K562 (cell line): Measurements from ENCODE around the gene ZDHHC6. TPM values are rescaled to one million over a fixed set of nuclear protein-coding genes. Genes with fewer than 3 reads are reported as not detected.

Experiments
- ATAC-seq: fragments of 200-7000 bp; cut with Tn5 transposase; 3 replicates; pipeline ENCODE4 v1.9.1; 2020; ENCODE audit warnings: moderate library complexity
- BruUV-seq: library from RNA; stranded (reverse); fragments of 400-500 nt; replicated peaks from 2 replicates; lab custom pipeline; 2021; lab: Mats Ljungman, UMichigan
- CTCF ChIA-PET: fragments of 300-600 bp; formaldehyde crosslinking; extraction: SDS; loops from one replicate; lab custom pipeline; 2021; ENCODE audit warnings: low intra/inter-chr PET ratio; lab: Yijun Ruan, JAX
- POLR2A ChIA-PET: fragments of 300-600, 350-650 bp; sonication (Branson Sonifier 250); formaldehyde crosslinking; extraction: SDS; loops from one replicate; lab custom pipeline; 2021; ENCODE audit warnings: antibody characterized with exemption, inconsistent platforms; lab: Yijun Ruan, JAX
- DNase-seq, 4 experiments: peaks; one replicate each; pipeline versions ENCODE4 v3.0.0 to v3.0.0-alpha.2; 2011 to 2018; ENCODE audit warnings: low spot score in 3 of 4, mixed read lengths in 3 of 4; ENCODE audit errors: extremely low read depth in 1 of 4
- FAIRE-seq: peaks from 2 replicates; lab custom pipeline; 2011; peaks lifted over from hg19 to GRCh38; lab: Jason Lieb, UNC
- H2AFZ ChIP-seq: 2 replicates; pipeline ENCODE4 v1.6.0; 2011; ENCODE audit warnings: low read depth, low read length, control low read depth, inconsistent platforms
- H3K27ac ChIP-seq: fragments of 200-600 bp; 3 replicates; pipeline ENCODE4 v1.8.0; 2011; ENCODE audit warnings: low read depth, mild to moderate bottlenecking, control low read depth, inconsistent platforms, low read length, moderate library complexity, mixed read lengths; ENCODE audit errors: extremely low read depth
- H3K27me3 ChIP-seq, 2 experiments: fragments of 300-600 bp in 1 of 2; 2 replicates in 1 of 2; 3 replicates in 1 of 2; pipeline versions ENCODE4 v1.6.0 to v1.8.0; 2011; ENCODE audit warnings: inconsistent platforms in 2 of 2, low read length in 2 of 2, mild to moderate bottlenecking in 1 of 2, mixed read lengths in 1 of 2, moderate library complexity in 1 of 2; ENCODE audit not compliant: control insufficient read depth in 2 of 2, insufficient read depth in 2 of 2
- H3K36me3 ChIP-seq: fragments of 300-600 bp; 3 replicates; pipeline ENCODE4 v1.8.0; 2011; ENCODE audit warnings: mild to moderate bottlenecking, low read length, inconsistent platforms; ENCODE audit not compliant: control insufficient read depth, insufficient read depth
- H3K4me1 ChIP-seq, 2 experiments: fragments of 200-600 bp in 1 of 2; replicated peaks in 1 of 2; 2 replicates in 1 of 2; 3 replicates in 1 of 2; pipeline versions ENCODE4 v1.5.1 to v1.8.0; 2011; ENCODE audit warnings: inconsistent platforms in 2 of 2, low read length in 2 of 2, mild to moderate bottlenecking in 1 of 2, mixed read lengths in 1 of 2, moderate library complexity in 1 of 2; ENCODE audit not compliant: control insufficient read depth in 2 of 2, insufficient read depth in 2 of 2
- H3K4me2 ChIP-seq: 2 replicates; pipeline ENCODE4 v1.6.1; 2011; ENCODE audit warnings: low read length, control low read depth, inconsistent platforms, mixed read lengths; ENCODE audit not compliant: insufficient read depth
- H3K4me3 ChIP-seq: fragments of 200-600 bp; sonication (generic), shearing (Covaris generic); 2 replicates; pipeline ENCODE4 v1.5.1; 2016; ENCODE audit warnings: control low read depth, inconsistent platforms
- H3K79me2 ChIP-seq: fragments of 200-600 bp; 3 replicates; pipeline ENCODE4 v1.8.0; 2011; ENCODE audit warnings: low read length, inconsistent platforms; ENCODE audit not compliant: control insufficient read depth, insufficient read depth
- H3K9ac ChIP-seq, 2 experiments: 2 replicates each; pipeline versions ENCODE4 v1.6.0 to v1.6.1; 2011; ENCODE audit warnings: low read depth in 2 of 2, low read length in 2 of 2, control low read depth in 1 of 2, inconsistent platforms in 1 of 2, mild to moderate bottlenecking in 1 of 2, mixed read lengths in 1 of 2; ENCODE audit not compliant: insufficient read depth in 1 of 2
- H3K9me1 ChIP-seq: one replicate; pipeline ENCODE4 v1.6.0; 2011; ENCODE audit warnings: inconsistent platforms, mild to moderate bottlenecking, low read length, moderate library complexity; ENCODE audit not compliant: control insufficient read depth, insufficient read depth
- H3K9me3 ChIP-seq: replicated peaks from 2 replicates; pipeline ENCODE4 v1.5.1; 2011; ENCODE audit warnings: low read depth, low read length, inconsistent platforms; ENCODE audit not compliant: control insufficient read depth, insufficient read depth
- H4K20me1 ChIP-seq: replicated peaks from 2 replicates; pipeline ENCODE4 v1.6.1; 2011; ENCODE audit warnings: low read length, inconsistent platforms, mixed read lengths; ENCODE audit not compliant: control insufficient read depth, insufficient read depth
- CHD1 ChIP-seq: fragments of 200-600 bp; sonication (generic); IDR thresholded peaks from one replicate; pipeline ENCODE4 v1.6.1; 2012; ENCODE audit warnings: mild to moderate bottlenecking, moderate library complexity, low read length, inconsistent platforms
- CREB1 ChIP-seq, 2 experiments: sonication (generic) in 1 of 2; formaldehyde crosslinking in 1 of 2; IDR thresholded peaks; 2 replicates each; pipeline versions ENCODE4 v1.6.1 to v1.8.0; 2012 to 2022; ENCODE audit warnings: inconsistent platforms in 1 of 2, mild to moderate bottlenecking in 1 of 2, missing genetic modification reagents in 1 of 2, moderate library complexity in 1 of 2
- DMBX1 ChIP-seq: fragments of 250-450 bp; sonication (Bioruptor Pico); IDR thresholded peaks from 2 replicates; pipeline ENCODE4 v1.8.0; 2022; ENCODE audit warnings: inconsistent platforms, mild to moderate bottlenecking, moderate library complexity, borderline replicate concordance
- KDM1A ChIP-seq, 2 experiments: fragments of 450-650 bp; IDR thresholded peaks; 2 replicates each; pipeline ENCODE4 v1.6.1; 2016; ENCODE audit warnings: mild to moderate bottlenecking in 2 of 2
- MEIS2 ChIP-seq: fragments of 450-650 bp; IDR thresholded peaks from 2 replicates; pipeline ENCODE4 v1.6.1; 2014; ENCODE audit warnings: mild to moderate bottlenecking; ENCODE audit not compliant: partially characterized antibody
- POLR2AphosphoS5 ChIP-seq: IDR thresholded peaks from 2 replicates; pipeline ENCODE4 v1.6.1; 2011; ENCODE audit warnings: mild to moderate bottlenecking, low read depth, low read length, moderate library complexity; ENCODE audit not compliant: control insufficient read depth, insufficient read depth
- RFX5 ChIP-seq: IDR thresholded peaks from 2 replicates; pipeline ENCODE4 v1.6.1; 2011; ENCODE audit warnings: low read depth, mild to moderate bottlenecking, improper control_type of control experiment, low read length
- TCFL5 ChIP-seq: fragments of 250-450 bp; sonication (Bioruptor Pico); conservative IDR thresholded peaks from 2 replicates; pipeline ENCODE4 v1.6.1; 2021; ENCODE audit warnings: mild to moderate bottlenecking, moderate library complexity, matching md5 sums
- WHSC1 ChIP-seq: IDR thresholded peaks from one replicate; pipeline ENCODE4 v1.6.1; 2012; ENCODE audit warnings: low read length, control low read depth, inconsistent platforms
- ZNF41 ChIP-seq: fragments of 250-450 bp; sonication (Bioruptor Pico); conservative IDR thresholded peaks from 2 replicates; pipeline ENCODE4 v1.4.0; 2020; ENCODE audit warnings: mild to moderate bottlenecking
- ZNF431 ChIP-seq: sonication (generic); formaldehyde crosslinking; IDR thresholded peaks from 2 replicates; pipeline ENCODE4 v1.8.0; 2022; ENCODE audit warnings: mild to moderate bottlenecking, missing genetic modification reagents
- ZNF444 ChIP-seq: fragments of 250-450 bp; sonication (Bioruptor Pico); IDR thresholded peaks from 2 replicates; pipeline ENCODE4 v1.4.0; 2020; ENCODE audit warnings: mild to moderate bottlenecking, moderate library complexity
- WGBS: fragments of 100-300 bp; shearing (Covaris generic); methylation state at CpG from one replicate; pipeline ENCODE4 v1.1.6; 2016; ENCODE audit warnings: low coverage, mixed read lengths; ENCODE audit not compliant: insufficient coverage; ENCODE audit errors: missing lambda C conversion rate; 5-methylcytosine and 5-hydroxymethylcytosine counted together
- in situ Hi-C: fragments of 300-500 bp; cut with MboI; formaldehyde crosslinking; loops from 4 replicates; pipeline ENCODE4 v1.15.0; 2018; ENCODE audit warnings: inconsistent platforms, mixed read lengths
- intact Hi-C: fragments of 100-400 bp; cut with micrococcal nuclease; formaldehyde crosslinking; loops from 2 replicates; pipeline ENCODE4 v1.14.2; 2022
- polyA plus RNA-seq, 8 experiments: library from polyadenylated mRNA; depleted of rRNA in 4 of 8; stranded (reverse) in 5 of 8; unstranded in 3 of 8; fragments of >200 nt; fragmentation: Nextera tagmentation in 2 of 8; fragmentation: Illumina TruSeq in 1 of 8; extraction: Ambion mirVana in 2 of 8; extraction: Trizol in 1 of 8; gene quantifications; 2 replicates each; pipeline versions ENCODE4 v1.2.1 to v1.2.3, GENCODE V29; 2011 to 2014; ENCODE audit warnings: inconsistent platforms in 1 of 8, missing spikeins in 1 of 8
- total RNA-seq, 7 experiments: library from RNA; depleted of rRNA in 6 of 7; stranded (reverse); fragments of >200 nt in 6 of 7; fragmentation: Illumina TruSeq in 2 of 7; extraction: Trizol in 2 of 7; gene quantifications; 2 replicates each; pipeline versions ENCODE4 v1.2.1 to v1.2.3, GENCODE V29; 2011 to 2021; ENCODE audit warnings: low replicate concordance in 1 of 7
- TF ChIP-seq, protein P1 (sequence below): fragments of 450-650 bp; IDR thresholded peaks from 2 replicates; pipeline ENCODE4 v1.6.1; 2016; ENCODE audit warnings: antibody characterized with exemption
- TF ChIP-seq, protein P2 (sequence below): sonication (generic); formaldehyde crosslinking; IDR thresholded peaks from 2 replicates; pipeline ENCODE4 v1.8.0; 2022; ENCODE audit warnings: mild to moderate bottlenecking, missing genetic modification reagents, borderline replicate concordance
- TF ChIP-seq, protein P3 (sequence below): fragments of 450-650 bp; IDR thresholded peaks from 2 replicates; pipeline ENCODE4 v1.6.1; 2014; ENCODE audit warnings: low read depth, mild to moderate bottlenecking, moderate library complexity, borderline replicate concordance
- TF ChIP-seq, protein P4 (sequence below): sonication (generic); formaldehyde crosslinking; IDR thresholded peaks from 2 replicates; pipeline ENCODE4 v1.8.0; 2022; ENCODE audit warnings: missing genetic modification reagents, mild to moderate bottlenecking, borderline replicate concordance

ZDHHC6 gene
- total and polyA plus RNA-seq, 9 of the 15 experiments (the other 6 are each of a cell fraction or from before 2014, with no cell fraction given) = 13.6 to 30.5 (median 21.5) TPM

DNA sequence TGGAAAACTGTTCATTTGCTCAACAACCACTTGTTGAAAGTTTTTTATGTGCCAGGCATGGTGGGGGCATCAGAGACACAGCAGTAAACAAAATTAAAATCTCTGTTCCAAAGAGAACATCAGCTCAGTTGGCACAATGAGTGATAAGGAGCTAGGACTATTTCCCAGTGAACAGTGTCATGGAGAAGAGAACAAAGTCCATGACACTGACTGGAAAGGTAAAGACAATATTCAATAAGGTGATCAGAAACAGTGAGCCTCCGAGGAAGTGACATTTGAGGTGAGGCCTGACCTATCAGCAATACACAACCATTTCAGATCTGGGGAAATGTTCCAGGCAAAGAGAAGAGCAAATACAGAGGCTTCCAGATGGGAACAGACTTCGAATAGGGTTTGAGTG lies 58.2 kb downstream of the ZDHHC6 start:
- Histone ChIP-seq H3K36me3 (no peaks in the 10 kb centered on the region), H2AFZ (no peak overlapping the region), H3K4me1 (peaks cover 0 to 3% of the 10 kb centered on the region in 2 experiments; a peak in 3 of 5 replicates), H3K9me1 (no peaks in the 10 kb centered on the region), H3K4me3 (no peak overlapping the region), H3K9ac (no peak overlapping the region), H3K27me3 (no peaks in the 10 kb centered on the region), H3K79me2 (no peaks in the 10 kb centered on the region), H3K4me2 (no peak overlapping the region), H3K9me3 (no peaks in the 10 kb centered on the region), H3K27ac (no peak overlapping the region), H4K20me1 (no peaks in the 10 kb centered on the region)
- intact Hi-C loops = no loop called here
- WGBS = 0% methylated on average over 2 of the region's 2 CpGs
- in situ Hi-C loops = no loop called here
- FAIRE-seq (no peak), DNase-seq (no peak), ATAC-seq (no peak)
- BruUV-seq = no TSS peak
- CTCF ChIA-PET = no interaction called here
- POLR2A ChIA-PET = no interaction called here
- TF ChIP-seq ZNF41 (CRISPR knock-in tag) = no peak
- TF ChIP-seq ZNF444 (CRISPR knock-in tag) = no peak
- TF ChIP-seq TCFL5 (CRISPR knock-in tag) = no peak
- TF ChIP-seq RFX5 = no peak
- no peak for TF ChIP-seq POLR2AphosphoS5
- TF ChIP-seq, protein P1, sequence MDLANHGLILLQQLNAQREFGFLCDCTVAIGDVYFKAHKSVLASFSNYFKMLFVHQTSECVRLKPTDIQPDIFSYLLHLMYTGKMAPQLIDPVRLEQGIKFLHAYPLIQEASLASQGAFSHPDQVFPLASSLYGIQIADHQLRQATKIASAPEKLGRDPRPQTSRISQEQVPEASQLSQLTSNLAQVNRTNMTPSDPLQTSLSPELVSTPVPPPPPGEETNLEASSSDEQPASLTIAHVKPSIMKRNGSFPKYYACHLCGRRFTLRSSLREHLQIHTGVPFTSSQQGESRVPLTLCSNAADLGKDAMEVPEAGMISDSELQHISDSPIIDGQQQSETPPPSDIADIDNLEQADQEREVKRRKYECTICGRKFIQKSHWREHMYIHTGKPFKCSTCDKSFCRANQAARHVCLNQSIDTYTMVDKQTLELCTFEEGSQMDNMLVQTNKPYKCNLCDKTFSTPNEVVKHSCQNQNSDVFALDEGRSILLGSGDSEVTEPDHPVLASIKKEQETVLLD = no peak
- no peak for TF ChIP-seq WHSC1
- no peak for TF ChIP-seq MEIS2
- TF ChIP-seq, protein P2, sequence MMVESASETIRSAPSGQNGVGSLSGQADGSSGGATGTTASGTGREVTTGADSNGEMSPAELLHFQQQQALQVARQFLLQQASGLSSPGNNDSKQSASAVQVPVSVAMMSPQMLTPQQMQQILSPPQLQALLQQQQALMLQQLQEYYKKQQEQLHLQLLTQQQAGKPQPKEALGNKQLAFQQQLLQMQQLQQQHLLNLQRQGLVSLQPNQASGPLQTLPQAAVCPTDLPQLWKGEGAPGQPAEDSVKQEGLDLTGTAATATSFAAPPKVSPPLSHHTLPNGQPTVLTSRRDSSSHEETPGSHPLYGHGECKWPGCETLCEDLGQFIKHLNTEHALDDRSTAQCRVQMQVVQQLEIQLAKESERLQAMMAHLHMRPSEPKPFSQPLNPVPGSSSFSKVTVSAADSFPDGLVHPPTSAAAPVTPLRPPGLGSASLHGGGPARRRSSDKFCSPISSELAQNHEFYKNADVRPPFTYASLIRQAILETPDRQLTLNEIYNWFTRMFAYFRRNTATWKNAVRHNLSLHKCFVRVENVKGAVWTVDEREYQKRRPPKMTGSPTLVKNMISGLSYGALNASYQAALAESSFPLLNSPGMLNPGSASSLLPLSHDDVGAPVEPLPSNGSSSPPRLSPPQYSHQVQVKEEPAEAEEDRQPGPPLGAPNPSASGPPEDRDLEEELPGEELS (CRISPR knock-in tag) = no peak
- TF ChIP-seq KDM1A (IDR thresholded peaks at IDR 0.05) = no peak
- TF ChIP-seq CHD1 = no peak
- TF ChIP-seq DMBX1 (CRISPR knock-in tag) = no peak
- TF ChIP-seq, protein P3, sequence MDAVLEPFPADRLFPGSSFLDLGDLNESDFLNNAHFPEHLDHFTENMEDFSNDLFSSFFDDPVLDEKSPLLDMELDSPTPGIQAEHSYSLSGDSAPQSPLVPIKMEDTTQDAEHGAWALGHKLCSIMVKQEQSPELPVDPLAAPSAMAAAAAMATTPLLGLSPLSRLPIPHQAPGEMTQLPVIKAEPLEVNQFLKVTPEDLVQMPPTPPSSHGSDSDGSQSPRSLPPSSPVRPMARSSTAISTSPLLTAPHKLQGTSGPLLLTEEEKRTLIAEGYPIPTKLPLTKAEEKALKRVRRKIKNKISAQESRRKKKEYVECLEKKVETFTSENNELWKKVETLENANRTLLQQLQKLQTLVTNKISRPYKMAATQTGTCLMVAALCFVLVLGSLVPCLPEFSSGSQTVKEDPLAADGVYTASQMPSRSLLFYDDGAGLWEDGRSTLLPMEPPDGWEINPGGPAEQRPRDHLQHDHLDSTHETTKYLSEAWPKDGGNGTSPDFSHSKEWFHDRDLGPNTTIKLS = no peak
- no peak for TF ChIP-seq ZNF431
- TF ChIP-seq, protein P4, sequence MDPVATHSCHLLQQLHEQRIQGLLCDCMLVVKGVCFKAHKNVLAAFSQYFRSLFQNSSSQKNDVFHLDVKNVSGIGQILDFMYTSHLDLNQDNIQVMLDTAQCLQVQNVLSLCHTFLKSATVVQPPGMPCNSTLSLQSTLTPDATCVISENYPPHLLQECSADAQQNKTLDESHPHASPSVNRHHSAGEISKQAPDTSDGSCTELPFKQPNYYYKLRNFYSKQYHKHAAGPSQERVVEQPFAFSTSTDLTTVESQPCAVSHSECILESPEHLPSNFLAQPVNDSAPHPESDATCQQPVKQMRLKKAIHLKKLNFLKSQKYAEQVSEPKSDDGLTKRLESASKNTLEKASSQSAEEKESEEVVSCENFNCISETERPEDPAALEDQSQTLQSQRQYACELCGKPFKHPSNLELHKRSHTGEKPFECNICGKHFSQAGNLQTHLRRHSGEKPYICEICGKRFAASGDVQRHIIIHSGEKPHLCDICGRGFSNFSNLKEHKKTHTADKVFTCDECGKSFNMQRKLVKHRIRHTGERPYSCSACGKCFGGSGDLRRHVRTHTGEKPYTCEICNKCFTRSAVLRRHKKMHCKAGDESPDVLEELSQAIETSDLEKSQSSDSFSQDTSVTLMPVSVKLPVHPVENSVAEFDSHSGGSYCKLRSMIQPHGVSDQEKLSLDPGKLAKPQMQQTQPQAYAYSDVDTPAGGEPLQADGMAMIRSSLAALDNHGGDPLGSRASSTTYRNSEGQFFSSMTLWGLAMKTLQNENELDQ (CRISPR knock-in tag) = no peak
- TF ChIP-seq CREB1 (IDR thresholded peaks at IDR 0.05) = no peak
- no peak for TF ChIP-seq CREB1 (CRISPR knock-in tag; IDR thresholded peaks at IDR 0.05)
